ENCODE results near the gene DLGAP1. TPM values are rescaled to one million over a fixed set of nuclear protein-coding genes. Genes with fewer than 3 reads are reported as not detected.

DLGAP1 gene
- total RNA-seq, 4 donors from 2014 or later = 2.0 to 4.7 (median 2.1) TPM; not detected in 1

GRCh38 chr18:4126939-4127338, 328.2 kb downstream of the DLGAP1 start:
- WGBS = 68% methylated on average over 1 of the region's 1 CpG
- H3K27me3 ChIP-seq = no peaks in the 10 kb centered on the region
- TF ChIP-seq POLR2AphosphoS5 (IDR thresholded peaks at IDR 0.05) (no peak), CTCF (IDR thresholded peaks at IDR 0.05) (no peak), POLR2A (IDR thresholded peaks at IDR 0.05) (no peak), EP300 (IDR thresholded peaks at IDR 0.05) (no peak)

GRCh38 chr18:4125627-4126230, 329.4 kb downstream of the DLGAP1 start:
- no peaks in the 10 kb centered on the region for H3K36me3 ChIP-seq
- H3K27me3 ChIP-seq = no peaks in the 10 kb centered on the region
- 35% methylated on average over 6 of the region's 6 CpGs for WGBS
- no peak for TF ChIP-seq CTCF (IDR thresholded peaks at IDR 0.05)
- TF ChIP-seq POLR2AphosphoS5 (IDR thresholded peaks at IDR 0.05) = no peak
- no peak for TF ChIP-seq POLR2A (IDR thresholded peaks at IDR 0.05)
- TF ChIP-seq EP300 (IDR thresholded peaks at IDR 0.05) = no peak
- no peak for DNase-seq (ENCODE audit: low spot score in 2 of 2)
- H3K9me3 ChIP-seq = no peaks in the 10 kb centered on the region
- no peak overlapping the region for H3K27ac ChIP-seq
- H3K4me3 ChIP-seq = no peak overlapping the region
- peaks cover 5% of the 10 kb centered on the region for H3K4me1 ChIP-seq

More at GRCh38 chr18:4126939-4127338, 328.2 kb downstream of the DLGAP1 start:
- DNase-seq (ENCODE audit: low spot score in 2 of 2) = no peak
- no peak overlapping the region for H3K4me3 ChIP-seq
- peaks cover 8% of the 10 kb centered on the region for H3K4me1 ChIP-seq
- H3K36me3 ChIP-seq = no peaks in the 10 kb centered on the region
- no peaks in the 10 kb centered on the region for H3K9me3 ChIP-seq
- no peak overlapping the region for H3K27ac ChIP-seq

GRCh38 chr18:4125224-4125623, 329.9 kb downstream of the DLGAP1 start:
- no peak for DNase-seq (ENCODE audit: low spot score in 2 of 2)
- Histone ChIP-seq H3K4me3 (no peak overlapping the region), H3K27ac (no peak overlapping the region), H3K4me1 (peaks cover 5% of the 10 kb centered on the region), H3K9me3 (no peaks in the 10 kb centered on the region), H3K36me3 (no peaks in the 10 kb centered on the region), H3K27me3 (no peaks in the 10 kb centered on the region)
- no peak for TF ChIP-seq POLR2A (IDR thresholded peaks at IDR 0.05)
- no peak for TF ChIP-seq POLR2AphosphoS5 (IDR thresholded peaks at IDR 0.05)
- TF ChIP-seq EP300 (IDR thresholded peaks at IDR 0.05) = no peak
- no peak for TF ChIP-seq CTCF (IDR thresholded peaks at IDR 0.05)

- no peak overlapping the region for H3K27ac ChIP-seq
- WGBS = 94% methylated on average over 1 of the region's 1 CpG
- DNase-seq (ENCODE audit: low spot score in 2 of 2) = no peak
- H3K4me3 ChIP-seq = no peak overlapping the region
- TF ChIP-seq CTCF (IDR thresholded peaks at IDR 0.05) = no peak
- TF ChIP-seq POLR2A (IDR thresholded peaks at IDR 0.05) = no peak
- no peak for TF ChIP-seq POLR2AphosphoS5 (IDR thresholded peaks at IDR 0.05)
- TF ChIP-seq EP300 (IDR thresholded peaks at IDR 0.05) = no peak
- H3K9me3 ChIP-seq = no peaks in the 10 kb centered on the region
- H3K27me3 ChIP-seq = no peaks in the 10 kb centered on the region
- no peaks in the 10 kb centered on the region for H3K36me3 ChIP-seq
- no peaks in the 10 kb centered on the region for H3K4me1 ChIP-seq
Observed at GRCh38 chr18:4119813-4120212, 335.3 kb downstream of the DLGAP1 start.

GRCh38 chr18:4119127-4119648, 335.9 kb downstream of the DLGAP1 start:
- DNase-seq (ENCODE audit: low spot score in 2 of 2) = no peak
- WGBS = 80% methylated on average over 7 of the region's 7 CpGs
- Histone ChIP-seq H3K4me1 (no peaks in the 10 kb centered on the region), H3K27ac (no peak overlapping the region), H3K4me3 (no peak overlapping the region), H3K9me3 (no peaks in the 10 kb centered on the region), H3K27me3 (no peaks in the 10 kb centered on the region), H3K36me3 (no peaks in the 10 kb centered on the region)
- TF ChIP-seq CTCF (IDR thresholded peaks at IDR 0.05) (no peak), POLR2A (IDR thresholded peaks at IDR 0.05) (no peak), EP300 (IDR thresholded peaks at IDR 0.05) (no peak), POLR2AphosphoS5 (IDR thresholded peaks at IDR 0.05) (no peak)
